HG03432 (cell line): ENCODE results near the gene KRT7.

Experiments used
- ATAC-seq: cut with Tn5 transposase; IDR thresholded peaks from one replicate; pipeline ENCODE4 v1.9.1; 2021; ENCODE audit warnings: mild to moderate bottlenecking, moderate library complexity; ENCODE audit not compliant: unreplicated experiment

KRT7 gene

DNA sequence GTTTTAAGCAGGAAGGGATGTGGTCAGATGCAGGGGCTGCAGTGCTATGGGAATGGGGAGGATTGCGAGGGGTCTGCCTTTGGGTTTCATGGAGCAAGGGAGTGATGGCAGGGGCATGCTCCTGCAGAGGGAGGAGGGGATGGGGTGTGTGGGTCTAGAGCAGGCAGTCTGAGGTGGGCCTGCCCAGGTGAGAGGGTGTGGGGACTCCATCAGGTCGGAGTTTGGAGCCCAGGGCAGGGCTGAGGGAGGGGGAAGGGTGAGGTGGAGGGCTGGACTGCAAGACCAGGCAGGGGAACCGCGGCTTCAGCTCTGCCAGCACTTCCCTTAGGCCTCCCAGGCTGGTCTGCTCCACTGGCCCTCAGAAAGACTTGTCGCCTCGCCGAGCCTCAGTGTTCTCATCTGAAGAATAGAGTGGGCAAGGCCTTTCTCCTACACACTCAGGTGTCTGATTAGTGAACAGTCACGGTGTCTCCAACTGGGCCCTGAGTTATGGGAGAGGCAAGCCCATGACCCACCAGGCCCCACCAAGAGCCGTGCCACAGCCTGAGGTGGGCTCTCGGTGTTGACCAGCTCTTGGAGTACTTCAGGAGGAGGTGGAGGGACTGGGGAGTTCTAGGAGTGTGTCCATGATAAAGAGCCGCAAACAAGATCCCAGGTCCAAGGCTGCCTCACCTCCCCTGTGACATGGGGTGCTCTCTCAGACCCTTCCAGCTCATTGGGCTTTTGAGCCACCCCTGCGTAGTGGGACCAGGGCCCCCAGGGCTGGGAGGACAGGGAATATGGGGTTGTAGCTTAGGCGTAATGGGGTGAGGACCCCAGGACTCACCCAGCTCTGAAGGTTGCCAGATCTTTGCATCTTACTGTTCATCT lies 21.1 kb upstream of the KRT7 start:
- ATAC-seq = no peak

DNA sequence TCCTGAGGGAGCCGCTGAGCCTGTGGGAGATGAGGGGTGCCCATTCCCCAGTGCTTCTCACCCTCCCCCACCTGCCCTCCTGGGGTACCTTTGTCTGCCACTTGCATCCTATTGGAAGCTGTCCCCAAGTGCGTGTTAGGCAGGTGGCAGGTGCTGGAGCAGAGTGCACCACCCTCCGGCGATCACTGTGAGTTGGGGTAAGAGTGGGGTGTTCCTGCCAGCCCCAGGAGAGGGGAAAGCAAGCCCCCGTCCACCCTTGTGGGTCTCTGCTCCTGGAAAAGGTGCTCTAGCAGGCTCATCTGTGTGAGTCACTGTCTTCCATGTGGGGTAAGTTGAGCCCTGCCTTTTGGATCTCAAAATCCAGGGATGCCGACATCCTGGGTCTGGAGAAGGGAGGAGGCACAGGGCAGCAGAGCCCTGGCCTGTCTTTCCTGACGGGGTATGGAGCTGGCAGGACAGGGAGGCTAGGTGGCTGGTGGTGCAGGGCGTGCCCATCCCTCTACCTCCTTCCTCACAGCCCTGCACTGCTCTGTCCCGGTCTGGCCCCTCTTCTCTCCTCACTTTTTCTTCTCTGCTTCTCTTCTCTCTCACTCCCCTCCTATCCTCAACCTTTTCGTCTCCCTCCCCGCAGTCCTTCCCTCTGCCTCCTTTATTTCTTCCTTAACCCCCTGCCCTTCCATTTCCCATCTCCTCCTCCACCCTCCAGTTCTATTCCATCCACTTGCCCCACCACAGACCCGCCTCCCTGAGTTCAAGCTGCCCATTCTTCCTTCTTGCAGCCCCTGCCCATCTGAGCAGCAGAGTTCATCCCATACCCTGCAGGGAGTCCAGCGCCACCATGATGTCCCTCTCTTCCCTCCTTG lies 20.1 kb upstream of the KRT7 start:
- ATAC-seq = no peak

DNA sequence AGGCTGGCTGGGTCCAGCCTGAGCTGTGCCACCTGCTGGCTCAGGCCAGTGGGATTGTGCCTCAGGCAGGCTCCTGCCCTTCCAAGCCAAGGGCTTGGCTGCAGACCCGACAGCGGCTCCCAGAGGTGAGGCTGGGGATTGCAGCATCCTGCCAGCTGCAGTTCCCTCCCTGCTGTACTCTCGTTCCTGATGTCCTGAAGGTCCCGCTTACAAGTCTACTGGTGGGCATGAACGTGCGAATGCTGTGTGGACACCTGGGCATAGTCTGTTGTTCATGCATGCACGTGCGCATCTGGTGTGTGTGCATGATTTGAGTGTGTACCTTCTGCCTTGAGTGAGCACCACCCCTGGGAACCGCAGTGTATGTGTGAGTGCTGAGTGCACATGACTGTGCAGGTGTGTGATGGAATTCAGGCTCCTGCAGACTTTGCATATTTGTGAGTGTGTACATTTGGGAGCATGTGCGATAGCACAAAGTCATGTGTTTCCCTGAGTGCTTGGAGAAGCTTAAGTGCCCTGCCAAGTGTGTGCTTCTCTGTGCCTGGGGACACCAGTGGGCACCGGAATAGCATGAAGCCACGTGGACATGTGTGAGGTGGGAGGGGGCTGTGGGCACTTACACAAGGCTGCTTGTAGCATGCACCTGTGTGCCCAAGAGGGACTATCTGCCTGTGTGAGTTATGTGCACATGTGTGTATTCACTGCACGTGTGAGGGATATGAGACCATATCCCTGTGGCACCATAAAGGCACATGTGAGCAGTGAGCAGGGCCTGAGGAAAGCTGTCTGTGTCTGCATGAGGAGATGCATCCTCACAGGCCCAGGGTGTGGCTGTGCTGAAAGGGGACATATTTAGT lies 19.3 kb upstream of the KRT7 start:
- ATAC-seq = peak; percentile 63

DNA sequence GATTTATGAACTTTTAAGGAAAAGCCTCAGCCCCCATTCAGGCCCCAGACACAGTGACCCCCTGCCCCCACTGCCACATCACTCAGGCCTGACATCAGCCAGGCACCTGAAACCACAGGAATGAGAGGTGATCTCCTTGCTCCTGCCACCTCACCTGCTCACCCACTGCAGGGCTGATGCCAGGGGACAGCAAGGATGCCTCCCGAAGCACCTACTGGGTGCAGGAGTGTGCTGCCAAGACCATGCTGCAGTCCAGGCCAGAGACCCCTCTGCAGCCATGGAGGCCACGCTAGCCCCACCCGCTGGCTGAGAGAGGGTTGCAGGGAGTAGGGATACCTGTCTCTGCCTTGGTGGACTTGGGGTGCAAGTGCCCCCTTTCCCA lies 18.6 kb upstream of the KRT7 start:
- ATAC-seq = no peak

DNA sequence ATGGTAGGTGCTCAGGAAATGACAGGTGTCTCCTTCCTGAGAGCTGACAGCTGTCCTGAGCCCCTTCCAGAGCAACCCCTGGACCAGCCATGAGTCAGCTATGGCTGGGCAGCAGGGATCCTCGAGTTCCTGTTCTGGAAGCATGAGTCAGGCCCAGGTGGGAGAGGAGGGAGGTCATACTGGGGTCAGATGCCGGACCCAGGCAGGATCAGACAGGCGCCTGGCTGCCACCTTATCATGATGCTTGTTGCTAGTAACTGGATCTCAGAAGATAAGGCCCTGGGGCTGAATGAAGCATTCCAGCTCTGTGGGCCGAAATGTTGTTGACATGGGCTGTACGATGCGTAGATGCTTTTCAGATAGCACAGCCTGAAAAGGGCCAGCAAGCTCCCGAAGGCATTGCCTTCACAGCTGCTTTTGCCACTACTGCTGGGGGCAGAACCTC lies 17.4 kb upstream of the KRT7 start:
- ATAC-seq = no peak

DNA sequence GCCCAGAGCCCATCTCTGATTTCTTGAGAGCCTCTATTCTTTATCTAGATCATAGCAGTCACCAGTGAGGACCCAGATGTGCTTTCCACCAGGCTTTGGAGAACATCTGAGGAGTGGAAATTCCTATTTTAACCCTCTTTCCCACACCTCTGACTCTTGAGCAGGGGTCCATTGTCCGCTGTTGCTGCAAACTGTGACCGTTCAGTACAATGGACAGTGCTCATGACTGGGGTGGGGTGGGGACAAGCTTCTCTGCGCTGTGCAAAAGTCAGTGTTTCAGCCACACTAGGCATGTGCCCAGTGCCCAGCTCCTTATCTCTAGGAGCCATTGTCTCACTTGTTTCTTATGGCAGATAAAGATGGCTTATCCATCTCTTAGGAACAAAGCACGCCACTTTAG lies 16.9 kb upstream of the KRT7 start:
- ATAC-seq = no peak

DNA sequence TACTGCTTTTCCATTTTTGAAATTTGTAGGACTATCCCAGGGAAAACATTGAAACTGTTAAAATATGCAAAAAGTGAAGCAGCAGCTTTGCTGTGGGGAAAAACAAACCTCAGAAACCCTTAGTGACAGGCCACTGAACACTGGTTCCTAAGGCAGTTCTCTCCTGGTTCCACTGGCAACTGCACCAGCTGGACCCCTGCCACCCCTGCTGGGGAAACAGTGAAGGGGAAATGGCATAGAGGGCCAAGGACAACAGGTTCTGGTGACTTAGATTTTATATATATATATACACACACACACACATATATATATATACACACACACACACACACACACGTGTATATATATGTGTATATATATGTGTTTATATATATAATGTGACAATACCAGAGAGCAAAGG lies 16.2 kb upstream of the KRT7 start:
- no peak for ATAC-seq

DNA sequence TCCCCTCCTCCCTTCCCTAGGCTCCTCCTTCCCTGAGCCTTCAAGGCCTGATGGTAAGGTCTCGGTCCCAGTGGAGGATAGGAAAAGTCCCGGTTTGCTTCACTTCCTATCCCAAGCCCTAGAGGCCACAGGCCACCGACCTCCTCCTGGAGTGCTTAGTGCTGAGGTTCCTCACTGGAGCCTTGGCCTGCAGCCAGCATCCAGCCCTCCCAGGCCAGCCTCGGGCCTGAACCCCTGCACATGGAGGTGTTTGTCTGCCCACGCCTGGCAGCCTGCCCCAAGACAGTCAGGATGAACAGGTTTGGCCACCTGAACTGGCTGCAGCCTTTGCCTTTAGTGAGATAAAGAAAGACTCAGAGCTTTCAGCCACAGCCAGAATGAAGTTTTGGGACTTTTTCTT lies 15.8 kb upstream of the KRT7 start:
- ATAC-seq = no peak

DNA sequence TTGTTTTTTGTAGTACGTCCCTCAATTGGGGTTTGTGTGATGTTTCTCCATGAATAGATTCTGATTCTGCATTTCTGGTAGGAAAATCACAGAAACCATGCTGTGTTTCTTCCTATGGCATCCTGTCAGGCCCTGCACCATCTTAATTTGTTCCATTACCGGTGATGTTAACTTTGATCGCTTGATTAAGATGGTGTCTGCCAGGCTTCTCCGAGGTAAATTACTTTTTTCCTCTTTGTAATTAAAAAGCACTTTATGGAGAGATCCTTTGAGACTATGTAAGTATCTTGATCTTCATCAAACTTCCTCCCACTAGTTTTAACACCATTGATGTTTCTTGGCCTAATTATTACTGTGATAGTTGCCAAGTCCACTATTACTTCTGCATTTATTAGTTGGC lies 15.0 kb upstream of the KRT7 start:
- ATAC-seq = no peak

DNA sequence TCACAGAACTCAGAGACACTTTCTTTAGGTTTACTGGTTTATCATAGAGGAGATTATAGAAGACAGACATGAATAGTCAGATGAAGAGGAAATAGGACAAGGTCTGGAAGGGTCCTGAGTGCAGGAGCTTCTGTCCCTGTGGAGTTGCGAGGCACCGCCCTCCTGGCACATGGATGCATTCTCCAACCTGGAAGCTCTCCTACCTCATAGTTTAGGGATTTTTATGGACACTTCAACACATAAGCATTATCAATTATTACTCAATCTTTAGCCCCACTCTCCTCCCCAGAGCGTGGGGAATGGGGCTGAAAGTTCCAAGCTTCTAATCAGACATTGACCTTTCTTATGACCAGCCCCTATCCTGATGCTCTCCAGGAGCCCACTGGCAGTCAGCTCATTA lies 12.6 kb upstream of the KRT7 start:
- no peak for ATAC-seq

DNA sequence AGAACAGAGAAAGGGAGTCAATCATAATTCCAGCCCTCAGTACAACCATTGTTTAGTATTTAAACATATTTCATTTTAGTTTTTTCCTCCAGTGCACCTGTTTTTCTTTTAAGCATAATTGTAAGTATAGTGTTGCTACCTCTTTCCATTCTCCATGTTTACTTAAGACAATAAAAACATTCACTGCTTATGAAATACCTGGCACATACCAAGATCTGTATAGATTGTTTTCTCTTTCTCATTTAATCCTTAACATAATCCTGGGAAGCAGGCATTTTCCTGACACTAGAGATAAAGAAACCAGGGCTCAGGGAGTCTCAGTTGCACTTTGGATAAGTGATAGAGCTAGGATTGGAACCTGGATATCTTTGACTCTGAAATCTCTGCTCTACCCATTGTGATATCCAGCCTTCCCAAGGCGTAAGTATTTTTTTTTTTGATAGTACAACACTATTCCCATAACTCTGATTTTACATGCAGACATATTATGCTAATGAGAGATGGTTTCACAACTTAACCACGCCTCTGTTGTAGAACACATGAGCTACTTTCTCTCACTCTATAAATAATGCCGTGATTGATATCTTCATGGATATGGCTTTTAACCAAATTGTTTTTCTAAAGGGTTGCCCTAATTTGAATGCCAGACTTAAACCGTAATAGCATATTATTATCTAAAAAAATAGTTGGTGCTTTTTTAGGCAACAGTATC lies 11.8 kb upstream of the KRT7 start:
- no peak for ATAC-seq

DNA sequence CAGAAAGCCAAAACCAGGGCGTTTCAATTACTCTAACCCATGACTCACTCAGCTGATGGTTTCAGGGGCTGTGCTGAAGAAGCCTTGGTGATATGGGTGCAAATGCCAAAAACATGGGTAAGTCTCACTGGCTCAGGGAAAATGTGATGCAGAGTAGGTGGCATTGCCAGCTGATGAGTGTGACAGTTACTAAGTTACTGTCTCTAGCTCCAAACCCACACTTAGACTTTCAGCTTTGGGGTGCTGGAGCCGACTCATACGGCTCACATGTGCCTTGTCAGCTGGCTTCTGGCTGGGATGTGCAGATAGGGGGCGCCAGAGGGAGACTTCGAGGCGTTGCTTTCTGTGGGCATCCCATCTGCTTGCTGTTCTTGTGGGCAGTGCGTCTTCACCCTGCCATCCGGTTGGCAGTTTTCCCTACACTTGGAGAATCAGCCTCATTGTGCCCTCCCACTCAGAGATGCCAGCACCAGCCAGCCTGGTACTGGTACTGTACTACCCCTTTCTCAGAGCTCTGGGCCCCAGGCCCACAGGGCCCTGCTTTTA lies 11.1 kb upstream of the KRT7 start:
- ATAC-seq = no peak

DNA sequence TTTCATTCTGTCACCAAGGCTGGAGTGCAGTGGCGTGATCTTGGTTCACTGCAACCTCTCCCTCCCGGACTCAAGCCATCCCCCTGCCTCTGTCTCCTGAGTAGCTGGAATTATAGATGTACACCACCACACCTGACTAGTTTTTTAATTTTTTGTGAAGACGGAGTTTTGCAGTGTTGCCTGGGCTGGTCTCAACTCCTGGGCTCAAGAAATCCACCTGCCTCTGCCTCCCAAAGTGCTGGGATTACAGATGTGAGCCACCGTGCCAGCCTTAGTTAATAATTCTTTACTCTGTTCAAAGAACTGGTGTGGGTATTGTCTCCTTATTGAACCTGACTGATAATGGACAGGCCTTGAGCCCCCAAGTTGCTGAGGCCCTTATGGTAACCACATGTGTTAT lies 10.4 kb upstream of the KRT7 start:
- ATAC-seq = no peak

DNA sequence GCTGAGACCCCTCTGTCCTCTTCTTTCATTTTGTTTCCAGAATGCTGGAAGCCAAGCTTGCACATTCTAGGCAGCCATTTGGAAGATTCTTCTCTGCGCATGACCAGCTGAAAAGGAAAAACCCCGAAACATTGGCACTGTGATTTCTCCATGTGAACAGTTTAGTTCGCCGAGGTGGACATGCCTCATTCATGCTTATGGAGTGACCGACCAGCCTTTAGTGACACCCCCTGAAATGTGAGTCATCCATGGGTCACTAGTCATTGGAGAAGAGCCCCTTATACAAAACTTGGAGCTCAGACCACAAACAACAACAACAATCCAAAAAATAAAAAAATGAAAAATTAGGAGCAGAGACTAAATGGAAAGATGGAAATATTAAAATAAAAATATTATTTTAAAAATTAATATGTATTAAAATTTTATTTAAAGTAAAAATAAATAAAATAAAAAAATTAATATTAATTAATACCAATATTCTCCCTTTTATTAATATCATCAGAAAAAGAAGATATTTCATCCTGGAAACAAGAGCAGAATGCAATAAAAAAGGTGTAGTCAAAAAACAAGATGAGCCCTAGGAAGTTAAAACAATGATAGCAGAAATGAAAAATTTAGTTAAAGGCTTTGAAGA lies 9.5 kb upstream of the KRT7 start:
- ATAC-seq = no peak

DNA sequence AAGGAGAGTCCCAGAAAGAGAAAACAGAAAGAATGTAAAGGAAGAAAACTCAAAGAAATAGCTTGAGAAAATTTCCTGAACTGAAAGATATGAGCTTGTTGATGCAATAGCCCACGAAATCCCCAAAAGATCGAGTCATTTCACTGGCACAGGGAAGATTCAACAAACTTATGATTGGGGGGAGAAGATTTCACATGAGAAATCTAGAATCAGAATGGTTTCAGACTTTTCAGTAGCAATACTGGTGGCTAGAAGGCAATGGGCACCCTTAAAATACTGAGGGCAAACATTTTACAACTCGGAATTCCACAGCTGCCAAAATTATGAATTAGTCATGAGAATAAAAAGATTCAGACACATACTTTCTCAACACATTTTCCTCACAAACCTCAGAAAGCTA lies 8.9 kb upstream of the KRT7 start:
- ATAC-seq = no peak

DNA sequence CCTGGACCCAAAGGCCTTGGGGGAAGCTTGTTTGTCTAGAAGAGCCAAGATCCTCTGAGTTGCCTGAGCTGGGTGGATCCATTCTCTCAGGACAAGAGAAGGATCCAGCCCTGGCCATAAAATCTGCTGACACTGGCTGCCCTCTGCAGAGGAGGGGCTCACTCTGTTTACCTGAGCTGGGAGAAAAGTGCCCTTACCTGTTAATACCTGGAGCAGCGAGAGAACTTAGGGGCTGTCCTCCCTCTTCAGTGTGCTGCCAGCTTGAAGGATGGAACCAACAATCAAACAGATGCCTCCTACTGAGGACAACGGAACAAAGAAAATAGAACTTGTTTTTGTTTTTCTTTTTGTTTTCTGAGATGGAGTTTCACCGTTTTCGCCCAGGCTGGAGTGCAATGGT lies 7.3 kb upstream of the KRT7 start:
- no peak for ATAC-seq

DNA sequence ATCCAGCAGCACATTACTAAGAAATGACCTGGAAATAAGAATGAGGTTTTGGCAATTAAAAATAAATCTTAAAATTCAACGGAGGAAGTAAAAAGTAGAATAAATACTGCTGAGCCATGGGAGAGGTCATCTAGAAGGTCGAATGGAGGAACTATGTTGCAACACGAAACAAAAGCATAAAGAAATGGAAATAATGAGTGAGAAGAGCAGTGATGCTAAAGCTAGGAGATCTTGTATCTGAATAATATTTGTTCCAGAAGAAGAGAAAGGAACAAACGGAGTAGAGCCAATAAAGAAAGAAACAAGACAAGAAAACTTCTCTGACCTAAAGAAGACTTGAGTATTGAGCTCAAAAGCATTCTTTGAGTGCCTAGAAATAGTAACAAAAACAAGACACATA lies 6.6 kb upstream of the KRT7 start:
- no peak for ATAC-seq

DNA sequence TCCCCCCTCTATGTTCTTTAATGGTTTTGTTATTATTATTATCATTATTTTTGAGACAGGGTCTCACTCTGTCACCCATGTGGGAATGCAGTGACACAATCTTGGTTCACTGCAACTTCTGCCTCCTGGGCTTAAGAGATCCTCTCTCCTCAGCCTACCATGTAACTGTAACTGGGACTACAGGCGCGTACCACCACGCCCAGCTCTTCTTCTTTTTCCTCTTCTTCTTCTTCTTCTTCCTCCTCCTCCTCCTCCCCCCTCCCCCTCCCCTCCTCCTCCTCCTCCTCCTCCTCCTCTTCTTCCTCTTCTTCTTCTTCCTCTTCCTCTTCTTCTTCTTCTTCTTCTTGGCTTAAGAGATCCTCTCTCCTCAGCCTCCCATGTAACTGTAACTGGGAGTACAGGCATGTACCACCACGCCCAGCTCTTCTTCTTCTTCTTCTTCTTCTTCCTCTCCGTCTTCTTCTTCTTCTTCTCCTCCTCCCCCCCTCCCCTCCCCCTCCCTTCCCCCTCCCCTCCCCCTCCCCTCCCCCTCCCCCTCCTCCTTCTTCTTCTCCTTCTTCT lies 5.4 kb upstream of the KRT7 start:
- no peak for ATAC-seq

DNA sequence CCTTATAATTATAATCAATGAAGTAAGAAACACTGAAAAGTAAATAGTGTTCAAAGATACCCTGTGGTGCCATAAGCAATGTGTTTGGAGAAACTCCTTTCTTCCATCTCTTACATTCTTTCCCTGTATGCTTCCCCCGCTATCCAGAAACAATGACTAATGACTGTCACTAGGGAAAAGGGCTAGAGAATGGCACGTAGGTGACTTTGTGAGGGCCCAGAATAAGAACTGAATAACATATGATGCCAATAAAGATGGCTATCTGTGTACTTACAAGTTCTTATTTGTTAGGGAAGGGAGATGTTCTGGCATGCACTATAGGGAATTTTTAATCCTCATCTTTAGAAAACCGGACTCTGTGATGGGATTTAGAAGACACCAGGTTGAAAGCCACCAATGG lies 4.7 kb upstream of the KRT7 start:
- no peak for ATAC-seq

DNA sequence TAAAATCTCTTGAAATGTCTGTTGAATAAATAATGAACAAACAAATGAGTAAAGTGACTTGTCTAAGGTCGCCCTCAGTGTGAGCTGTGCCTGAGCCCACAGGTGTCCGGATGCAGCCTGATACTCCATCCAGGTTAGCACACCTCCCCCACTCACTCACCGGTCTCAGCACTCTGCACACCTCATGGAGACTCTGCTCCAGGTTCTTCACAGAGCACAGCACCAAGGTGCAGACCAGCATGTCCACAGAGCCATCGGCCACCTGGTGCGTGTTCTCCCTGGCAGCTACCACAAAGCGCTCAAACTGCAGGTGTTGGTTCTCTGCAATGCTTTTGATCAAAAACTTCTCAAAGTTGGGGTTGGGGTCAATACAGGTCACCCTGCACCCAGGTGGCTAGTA lies 4.1 kb upstream of the KRT7 start:
- ATAC-seq = no peak
